H4 (cell line): Measurements from ENCODE around the gene RAD23A. TPM values are rescaled to one million over a fixed set of nuclear protein-coding genes. Genes with fewer than 3 reads are reported as not detected.
"Not testable (repeated sequence)": the region's sequence is repeated elsewhere in the genome, so short reads cannot be mapped to it uniquely, and the experiment has no call there.

Experiments
- DNase-seq: peaks from one replicate; pipeline ENCODE4 v3.0.0-alpha.2; 2015; ENCODE audit warnings: low spot score
- total RNA-seq: library from RNA; depleted of rRNA; stranded (reverse); fragments of >200 nt; shearing (Covaris generic); gene quantifications from 2 replicates; pipeline ENCODE4 v1.2.3, GENCODE V29; 2014; rRNA removed

RAD23A gene
- total RNA-seq = 209 and 217 TPM in 2 replicates

DNA sequence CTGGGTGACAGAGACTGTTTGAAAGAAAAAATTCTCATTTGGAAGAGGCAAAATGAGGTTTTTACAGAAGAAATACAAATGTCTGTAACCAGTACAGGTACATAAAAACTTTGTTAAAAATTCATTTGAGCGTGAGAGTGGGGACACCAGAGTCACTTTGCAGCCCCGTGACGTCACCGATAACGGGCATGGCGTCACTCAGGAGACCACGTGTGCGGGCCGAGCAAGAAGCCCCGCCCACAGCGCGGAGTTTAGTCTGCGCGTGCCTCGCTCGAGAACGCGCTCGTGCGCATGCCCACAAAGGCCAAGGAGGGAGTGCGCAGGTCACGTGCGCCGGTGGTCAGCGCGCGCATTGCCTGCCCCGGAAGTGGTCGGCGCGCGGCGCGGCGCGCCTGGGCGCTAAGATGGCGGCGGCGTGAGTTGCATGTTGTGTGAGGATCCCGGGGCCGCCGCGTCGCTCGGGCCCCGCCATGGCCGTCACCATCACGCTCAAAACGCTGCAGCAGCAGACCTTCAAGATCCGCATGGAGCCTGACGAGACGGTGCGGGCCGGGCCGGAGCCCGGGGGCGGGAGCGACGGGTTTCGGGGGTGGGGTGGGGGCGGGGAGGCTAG is at the start of gene RAD23A:
Gene RAD23A (plus strand): TSS at position 384 of the 613 bp plus-strand sequence. CDS start 87 bp downstream, at position 471.
- peak; percentile 99 for DNase-seq

DNA sequence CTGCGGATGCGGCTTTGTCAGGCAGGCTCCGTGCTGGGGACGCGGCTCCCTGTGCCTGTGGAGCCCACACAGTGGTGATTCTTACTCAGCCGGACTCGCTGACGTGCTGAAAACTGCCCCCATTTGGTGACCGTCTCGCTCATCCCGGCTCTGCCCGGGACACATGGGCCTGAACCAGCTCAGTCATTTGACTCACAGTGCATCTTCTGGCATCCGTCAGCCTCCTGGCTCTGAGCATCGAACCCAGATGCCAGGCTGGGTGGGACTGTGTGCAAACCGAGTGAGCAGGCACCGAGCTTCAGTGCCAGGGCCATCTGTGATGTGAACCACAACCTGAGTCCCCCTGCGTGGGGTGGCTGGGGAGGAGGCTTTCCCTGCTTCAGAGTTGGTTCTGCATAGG is 49.2 kb upstream of the RAD23A start:
- no peak for DNase-seq

DNA sequence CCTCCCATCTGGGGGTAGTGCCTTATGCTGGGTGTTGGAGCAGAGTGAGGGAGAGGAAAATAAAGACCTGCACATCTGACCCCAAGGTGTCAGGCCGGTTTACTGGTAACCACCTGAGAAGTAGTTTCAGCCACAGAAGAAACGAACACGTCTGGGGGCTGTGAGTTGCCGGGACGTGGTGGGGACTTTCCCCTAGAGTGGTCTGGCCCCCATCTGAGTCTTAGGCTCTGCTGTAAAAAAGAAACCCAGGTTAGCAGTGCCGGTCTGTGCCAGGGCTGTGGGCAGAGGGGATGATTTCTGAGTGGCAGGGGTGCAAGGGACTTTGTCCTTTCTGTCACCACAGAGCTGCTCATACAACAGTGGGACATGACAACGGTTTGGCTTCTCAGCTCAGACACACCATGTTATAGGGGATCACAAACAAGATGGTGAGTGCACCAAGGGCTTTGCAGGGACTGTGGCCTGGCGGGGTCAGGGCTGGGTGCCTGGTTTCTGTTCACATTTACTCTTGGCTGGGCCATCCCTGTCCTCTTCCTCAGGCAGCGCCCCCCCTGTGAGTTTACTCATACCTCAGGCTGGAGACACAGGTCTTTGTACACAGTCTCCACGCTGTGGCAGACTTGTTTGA is 45.7 kb upstream of the RAD23A start:
- DNase-seq = no peak

DNA sequence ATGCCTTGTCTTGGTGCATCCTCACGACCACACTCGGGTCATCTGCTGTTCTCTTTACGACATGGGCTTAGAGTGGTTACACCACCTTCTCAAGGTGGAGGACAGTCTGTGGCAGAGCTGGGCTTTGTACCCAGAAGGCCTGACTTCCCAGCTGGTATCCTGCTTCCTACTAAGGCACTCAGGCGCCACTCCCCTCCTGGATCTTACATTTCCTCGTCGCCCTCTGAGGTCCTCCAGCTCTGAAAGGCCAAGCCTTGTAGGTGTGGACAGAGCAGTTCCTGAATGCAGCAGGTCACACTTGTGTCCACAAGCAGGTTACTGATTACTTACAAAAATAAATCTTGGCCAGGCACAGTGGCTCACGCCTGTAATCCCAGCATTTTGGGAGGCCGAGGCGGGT is 38.5 kb upstream of the RAD23A start:
- no peak for DNase-seq

DNA sequence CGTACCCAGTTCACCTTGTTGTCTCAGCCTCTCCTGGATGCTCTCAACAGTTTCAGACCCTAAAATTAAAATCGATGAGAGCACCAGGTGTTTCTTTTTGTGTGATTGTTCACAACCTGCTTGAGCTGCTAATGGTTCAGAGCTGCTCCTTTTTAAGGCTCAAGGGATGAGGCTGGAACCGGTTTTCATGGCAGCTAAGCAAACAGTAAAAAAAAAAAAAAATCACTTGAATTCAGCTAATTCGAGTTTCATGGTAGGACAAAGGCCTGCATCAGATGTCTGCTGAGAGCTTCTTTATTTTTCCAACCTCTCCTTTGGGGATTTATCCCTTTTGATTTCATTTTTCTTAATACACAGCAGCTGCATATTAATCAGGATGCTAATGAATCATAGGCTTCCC is 33.1 kb upstream of the RAD23A start:
- DNase-seq = no peak

DNA sequence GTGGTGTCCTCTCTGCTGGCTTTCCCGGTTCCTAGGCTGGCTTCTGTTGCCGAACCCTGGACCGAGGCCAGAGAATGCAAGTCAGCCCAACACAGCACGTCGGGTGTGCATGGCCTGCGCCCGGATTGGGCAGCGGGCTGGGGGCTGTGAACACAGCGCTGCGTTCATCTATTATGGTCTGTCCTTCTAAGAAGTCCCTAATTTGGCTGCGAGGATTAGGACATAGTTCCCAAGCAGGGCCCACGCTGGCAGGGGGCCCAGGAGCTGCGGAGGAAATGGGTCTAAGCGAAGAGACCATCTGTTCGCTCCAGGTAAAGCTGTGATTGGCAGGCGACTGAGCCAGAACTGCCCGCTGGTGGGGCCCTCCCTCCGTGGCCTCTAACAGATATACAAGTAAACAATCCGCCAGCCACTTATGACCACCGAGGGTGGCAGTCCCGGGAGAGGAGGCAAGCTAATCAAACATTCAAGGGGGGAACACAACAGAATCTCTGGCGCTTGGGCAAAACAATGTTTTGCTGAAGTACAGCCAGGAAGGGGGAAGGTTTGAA is 32.6 kb upstream of the RAD23A start:
- peak; percentile 87 for DNase-seq

DNA sequence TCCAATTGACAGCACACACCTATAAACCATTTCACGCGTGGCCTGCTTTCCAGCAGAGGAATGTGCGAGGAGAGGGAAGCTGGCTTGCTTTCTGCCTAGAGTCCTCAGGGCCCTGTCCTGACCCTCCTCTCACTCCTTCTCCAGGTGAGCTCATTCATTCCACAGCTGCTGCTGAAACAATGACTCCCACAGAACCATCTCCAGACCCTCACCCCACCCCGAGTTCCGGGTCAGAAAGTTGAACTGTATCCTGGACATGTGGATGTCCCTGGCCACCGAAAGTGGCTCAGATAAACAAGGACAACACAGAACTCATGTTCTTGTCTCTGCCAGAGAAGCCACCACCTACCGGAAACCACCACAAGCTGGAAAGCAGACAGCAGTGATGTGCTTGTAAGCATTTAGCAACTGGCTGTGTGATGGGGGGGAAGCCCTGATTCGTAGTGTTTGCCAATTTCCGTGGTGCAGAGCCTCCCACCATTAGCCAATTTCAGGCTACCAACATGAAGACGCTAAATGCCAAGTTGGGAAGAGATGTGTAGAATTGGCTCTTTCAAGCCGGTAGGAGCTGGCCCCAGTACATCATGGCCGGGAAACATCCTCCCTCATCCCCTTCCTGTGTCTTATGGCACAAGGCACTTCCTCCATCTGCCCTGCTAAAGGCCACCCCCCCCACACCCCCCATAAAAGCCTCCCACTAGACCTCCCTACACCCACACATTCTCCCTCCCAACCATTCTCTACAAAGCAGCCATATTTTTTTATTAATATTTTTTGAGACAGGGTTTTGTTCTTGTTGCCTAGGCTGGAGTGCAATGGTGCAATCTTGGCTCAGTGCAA is 31.6 kb upstream of the RAD23A start:
- DNase-seq = no peak

DNA sequence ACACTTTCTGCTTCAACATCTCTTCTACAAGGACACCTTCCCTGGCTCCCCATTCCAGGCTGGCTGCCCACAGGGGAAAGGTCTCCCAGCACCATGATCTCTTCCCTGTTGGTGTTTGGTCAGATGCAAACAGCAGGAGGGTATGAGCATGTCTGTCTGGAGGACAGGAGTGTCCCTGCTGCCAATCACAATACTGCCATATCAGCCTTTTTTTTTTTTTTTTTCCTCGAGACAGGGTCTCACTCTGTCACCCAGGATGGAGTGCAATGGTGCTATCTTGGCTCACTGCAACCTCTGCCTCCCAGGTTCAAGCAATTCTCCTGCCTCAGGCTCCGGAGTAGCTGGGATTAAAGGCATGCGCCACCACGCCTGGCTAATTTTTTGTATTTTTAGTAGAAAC is 29.8 kb upstream of the RAD23A start:
- not testable (repeated sequence) for DNase-seq

DNA sequence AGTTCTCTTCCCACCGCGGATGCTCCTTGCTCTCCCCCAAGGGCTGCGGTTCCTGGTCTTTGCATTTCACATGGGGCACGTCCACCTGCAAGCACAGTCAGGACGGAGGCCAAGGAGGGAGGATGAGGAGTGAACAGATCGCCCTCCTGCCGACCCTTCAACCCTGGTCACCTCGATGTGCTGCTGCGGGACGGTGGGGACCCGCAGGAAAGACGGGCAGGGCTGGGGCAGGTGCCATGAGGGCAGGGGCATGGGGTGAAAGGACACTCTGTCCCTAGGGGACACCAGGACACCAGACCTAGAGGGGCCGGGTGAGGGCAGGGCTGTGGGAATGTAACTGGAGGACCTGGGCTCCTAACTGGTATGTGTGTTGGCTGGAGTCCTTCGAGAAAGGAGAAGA is 27.4 kb upstream of the RAD23A start:
- no peak for DNase-seq

DNA sequence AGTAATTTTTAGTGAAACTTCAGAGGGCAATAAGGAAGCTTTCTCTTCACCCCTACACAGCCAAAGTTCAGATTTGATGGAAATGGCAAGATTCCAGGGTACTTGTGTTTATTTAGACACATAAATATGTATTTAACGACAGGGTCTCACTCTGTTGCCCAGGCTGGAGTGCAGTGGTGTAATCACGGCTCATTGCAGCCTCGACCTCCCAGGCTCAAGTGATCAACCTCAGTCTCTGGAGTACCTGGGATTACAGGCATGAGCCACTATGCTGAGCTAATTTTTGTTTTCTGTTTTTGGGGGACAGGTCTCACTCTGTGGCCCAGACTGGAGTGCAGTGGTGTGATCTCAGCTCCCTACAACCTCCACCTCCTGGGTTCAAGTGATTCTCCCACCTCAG is 24.6 kb upstream of the RAD23A start:
- DNase-seq = no peak

DNA sequence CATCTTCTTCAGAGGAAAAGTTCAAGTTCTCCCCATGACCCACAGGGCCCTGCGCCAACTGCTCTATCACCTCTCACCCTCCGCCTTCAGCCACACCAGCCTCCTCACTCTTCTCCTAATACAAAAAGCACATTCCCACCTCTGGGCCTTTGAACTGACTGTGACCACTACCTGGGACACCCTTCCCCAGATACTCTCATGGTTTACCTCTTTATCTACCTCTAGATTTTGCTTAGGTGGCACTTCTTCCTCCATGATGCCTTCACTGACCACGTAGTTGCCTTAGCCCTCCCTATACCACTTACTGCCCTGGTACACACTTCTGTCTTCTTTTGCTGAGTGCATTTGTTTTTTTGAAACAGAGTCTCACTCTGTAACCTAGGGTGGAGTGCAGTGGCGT is 22.7 kb upstream of the RAD23A start:
- no peak for DNase-seq

DNA sequence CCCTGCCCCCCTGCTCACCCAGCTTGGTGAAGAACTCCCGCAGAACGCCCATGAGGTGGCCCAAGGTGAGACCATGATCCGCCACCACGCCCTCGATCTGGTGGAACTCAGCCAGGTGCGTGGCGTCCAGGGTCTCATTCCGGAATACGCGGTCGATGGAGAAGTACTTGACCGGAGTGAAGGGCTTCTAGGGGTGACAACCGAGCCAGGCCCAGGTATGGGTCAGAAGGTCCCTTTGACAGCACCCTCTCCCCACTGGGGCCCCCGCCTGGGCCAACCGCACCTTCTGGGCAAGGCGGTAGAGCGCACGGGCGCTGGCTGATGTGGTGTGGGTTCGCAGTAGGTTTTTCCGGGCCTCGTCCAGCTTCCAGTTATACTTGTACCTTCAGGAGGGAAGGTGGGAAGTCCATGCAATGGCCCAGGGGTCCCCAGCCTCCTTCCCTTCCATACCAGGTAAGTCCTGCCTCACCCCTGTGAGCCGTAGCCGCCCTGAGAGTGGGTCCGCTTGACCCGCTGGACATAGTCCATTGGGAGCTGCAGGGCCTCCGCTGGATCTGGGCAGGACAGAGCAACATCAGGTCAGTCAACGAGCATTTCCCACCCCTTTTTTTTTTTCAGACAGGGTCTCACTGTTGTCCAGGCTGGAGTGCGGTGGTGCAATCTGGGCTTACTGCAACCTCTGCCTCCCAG is 20.9 kb upstream of the RAD23A start:
- DNase-seq = no peak

DNA sequence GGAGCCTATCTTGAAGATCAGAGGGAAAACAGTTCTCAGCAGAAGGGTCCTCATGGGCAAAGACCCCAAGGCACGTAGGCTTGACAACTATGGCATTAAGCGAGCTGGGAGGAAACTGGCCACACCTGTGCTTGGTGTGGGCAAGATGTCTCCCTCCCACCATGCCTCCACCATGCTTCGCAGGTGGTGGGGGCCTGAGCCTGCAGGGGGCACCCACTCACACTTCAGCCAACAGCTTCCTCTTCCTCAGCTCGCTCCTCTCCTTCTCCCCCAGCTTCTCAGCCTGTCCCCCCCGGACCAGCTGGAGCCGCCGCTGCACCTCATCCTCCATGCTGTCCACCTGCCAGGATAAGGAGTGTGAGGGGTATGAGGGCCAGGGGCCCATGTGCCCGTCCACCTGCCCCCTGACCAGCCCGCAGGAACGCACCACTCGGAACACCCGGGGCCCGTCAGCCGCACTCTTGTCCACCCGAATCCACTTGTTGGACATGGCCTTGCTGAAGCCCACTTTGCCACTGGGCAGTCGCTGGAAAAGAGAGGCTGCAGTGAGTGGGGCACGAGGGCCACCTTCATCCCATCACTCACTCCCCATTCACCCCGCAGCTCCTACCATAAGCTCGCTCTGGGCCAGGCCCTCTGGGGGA is 15.5 kb upstream of the RAD23A start:
- DNase-seq = no peak

DNA sequence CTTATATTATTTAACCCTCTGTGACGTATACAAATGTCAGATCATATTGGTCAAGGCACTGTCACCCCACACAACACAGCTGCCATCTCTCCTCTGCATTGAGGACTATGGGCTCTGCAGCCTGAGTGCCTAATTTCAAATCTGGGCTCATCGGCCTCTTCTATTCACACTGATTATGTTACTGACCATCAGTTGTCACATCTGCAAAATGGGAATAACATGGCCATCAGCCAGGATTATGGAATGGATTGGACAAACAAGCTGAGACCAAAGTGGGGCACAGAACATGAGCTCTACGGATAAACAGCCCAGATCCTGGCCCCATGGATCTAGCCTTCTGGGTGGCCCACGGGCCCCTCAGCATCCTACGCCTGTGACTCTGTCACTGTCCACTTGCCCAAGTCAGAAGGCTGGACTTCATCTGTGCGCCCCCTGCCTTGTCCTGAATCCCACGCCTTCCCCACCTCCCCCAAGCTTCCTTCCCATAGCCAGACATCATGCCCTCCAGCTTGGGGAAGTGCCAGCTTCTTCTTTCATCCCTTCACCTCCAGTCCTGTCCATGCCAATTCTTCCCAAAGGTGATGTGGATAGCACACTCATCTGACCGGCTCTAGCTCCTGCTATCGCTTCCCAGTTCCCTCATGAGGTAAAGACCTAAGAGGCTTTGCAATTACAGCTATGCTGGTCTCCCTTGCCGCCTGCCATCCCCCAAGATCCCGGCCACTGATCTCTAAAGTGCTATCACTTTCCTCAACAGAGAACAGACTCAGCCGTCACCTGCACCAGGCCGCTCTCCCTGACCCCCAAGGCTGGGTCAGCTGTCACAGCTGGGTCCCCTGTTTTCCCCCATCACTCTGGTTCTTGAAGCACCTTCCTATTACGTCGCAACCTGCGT is 13.0 kb upstream of the RAD23A start:
- DNase-seq = no peak

DNA sequence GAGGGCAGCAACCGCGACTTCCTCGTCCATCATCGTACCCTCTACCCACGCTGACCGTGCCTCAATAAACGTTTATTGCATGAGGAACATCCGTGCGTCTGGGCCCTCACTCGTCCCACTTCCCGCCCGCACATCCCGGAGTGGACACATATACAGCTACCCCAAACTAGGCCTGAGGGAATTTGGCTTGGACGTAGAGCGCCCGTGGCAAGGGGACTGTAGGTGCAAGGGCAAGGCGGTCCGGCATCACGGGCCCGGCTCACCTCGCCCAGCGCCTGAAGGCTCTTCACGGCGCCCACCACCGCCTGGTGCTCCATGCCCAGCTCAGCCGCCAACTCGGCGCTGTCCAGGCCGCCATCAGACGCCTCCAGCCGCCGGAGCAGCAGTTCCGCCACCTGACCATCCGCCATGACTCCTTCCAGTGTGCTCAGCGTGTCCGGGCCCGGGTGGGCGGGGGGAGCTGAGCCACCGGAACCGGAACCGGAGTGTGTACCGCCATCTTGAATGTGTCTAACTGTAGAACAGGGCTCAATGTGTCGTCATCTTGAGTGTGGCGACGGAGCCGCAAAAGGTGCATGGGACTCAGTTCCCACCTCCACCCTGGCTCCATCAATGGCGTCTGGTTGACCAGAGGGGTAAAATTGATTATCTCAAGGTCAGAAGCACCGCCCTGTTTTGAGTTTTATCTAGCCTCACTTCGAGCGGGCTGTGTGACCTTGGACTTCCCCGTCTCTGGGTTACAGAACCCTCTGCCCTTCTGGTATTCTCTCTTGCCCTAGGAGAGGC is 12.2 kb upstream of the RAD23A start, which contains the start of gene FARSA:
Gene FARSA (minus strand): TSS at position 425 of the 786 bp plus-strand sequence. CDS start 15 bp downstream, at position 410.
- peak; percentile 91 for DNase-seq

DNA sequence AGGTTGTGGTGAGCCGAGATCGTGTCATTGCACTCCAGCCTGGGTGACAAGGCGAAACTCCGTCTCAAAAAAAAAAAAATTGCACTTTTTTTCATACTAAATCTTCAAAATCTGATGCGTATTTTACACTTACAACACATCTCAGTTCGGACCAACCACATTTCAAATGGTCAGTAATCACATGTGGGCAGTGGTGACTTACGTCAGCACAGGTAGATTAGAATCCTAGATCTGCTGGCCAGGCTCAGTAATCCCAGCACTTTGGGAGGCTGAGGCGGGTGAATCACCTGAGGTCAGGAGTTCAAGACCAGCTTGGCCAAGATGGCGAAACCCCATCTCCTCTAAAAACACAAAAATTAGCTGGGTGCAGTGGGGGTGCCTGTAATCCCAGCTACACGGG is 10.6 kb upstream of the RAD23A start:
- no peak for DNase-seq

DNA sequence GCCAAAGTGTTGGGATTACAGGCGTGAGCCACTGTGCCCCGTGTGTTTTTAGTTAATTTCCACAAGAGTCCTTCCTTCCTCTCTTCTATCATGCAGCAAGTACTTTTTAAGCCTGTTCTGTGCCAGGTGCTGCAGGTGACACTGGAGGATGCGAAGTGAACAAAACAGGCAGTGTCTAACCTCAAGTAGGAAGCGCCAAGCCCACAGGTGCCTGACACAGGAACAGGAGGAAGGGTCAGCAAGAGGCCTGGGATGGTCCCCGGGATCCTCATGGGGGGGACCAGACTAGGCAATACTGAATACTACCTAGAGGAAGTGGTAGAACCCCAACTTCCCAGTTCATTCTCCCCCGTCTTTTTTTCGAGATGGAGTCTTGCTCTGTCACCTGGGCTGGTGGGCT is 9.1 kb upstream of the RAD23A start:
- no peak for DNase-seq

DNA sequence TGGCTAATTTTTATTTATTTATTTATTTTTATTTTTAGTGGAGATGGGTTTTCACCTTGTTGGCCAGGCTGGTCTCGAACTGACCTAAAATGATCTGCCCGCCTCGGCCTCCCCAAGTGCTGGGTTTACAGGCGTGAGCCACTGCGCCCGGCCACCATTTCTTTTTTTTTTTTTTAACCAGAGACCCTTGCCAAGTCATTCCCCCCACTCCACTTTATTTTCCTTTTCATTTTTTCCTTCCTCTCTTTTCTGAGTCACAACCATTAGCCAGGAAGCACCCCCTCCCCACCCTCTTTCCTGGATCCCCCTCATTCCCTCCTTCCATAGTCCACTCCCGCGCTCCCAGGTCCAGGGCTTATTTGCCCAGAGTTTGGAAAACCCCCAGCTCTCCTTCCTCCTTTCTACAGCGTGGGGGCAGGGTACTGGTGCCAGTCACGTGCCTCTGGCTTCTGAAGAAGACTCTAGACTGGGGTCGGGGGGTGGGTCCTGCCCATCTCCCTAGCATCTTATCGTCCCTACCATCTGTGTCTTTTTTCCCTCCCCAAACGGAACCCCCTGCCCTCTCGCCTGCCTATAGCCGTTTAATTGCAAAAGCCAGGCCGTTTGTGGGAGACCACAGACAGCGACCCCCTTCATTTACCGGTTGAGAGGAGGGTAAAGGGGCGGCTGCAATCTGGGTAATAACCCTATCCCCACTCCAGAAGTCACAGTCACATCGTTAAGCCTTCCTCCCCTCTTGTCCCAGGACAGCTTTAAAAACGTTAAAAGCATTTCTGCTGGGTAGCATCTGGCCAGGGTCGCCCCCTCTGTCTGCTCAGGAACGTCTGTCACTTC is 8.4 kb upstream of the RAD23A start:
- DNase-seq = no peak
